A204.1 (cell line): ENCODE results near the gene CYTH3.
"Not testable (repeated sequence)": the region's sequence is repeated elsewhere in the genome, so short reads cannot be mapped to it uniquely, and the experiment has no call there.

Source experiments
- FAIRE-seq: peaks from 2 replicates; lab custom pipeline; 2012; peaks lifted over from hg19 to GRCh38; lab: Jason Lieb, UNC

The CYTH3 gene

DNA sequence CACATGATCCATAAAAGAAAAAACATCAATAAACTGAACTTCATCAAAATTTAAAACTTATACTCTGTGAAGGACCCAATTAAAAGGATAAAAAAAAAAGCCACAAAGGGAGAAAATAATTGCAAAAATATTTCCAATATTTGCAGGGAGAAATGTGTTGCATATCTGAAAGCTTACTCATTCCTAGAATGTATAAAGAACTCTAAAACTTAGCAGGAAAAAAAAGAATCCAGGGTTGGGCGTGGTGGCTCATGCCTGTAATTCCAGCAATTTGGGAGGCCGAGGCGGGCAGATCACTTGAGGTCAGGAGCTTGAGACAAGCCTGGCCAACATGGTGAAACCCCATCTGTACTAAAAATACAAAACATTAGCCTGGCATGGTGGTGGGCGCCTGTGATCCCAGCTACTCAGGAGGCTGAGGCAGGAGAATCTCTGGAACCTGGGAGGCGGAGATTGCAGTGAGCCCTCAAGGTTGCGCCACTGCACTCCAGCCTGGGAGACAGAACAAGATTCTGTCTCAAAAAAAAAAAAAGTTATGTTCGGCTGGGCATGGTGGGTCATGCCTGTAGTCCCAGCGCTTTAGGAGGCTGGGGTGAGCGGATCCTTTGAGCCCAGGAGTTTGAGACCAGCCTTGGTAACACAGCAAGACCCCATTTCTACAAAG is 11.1 kb upstream of the CYTH3 start:
- FAIRE-seq: not testable (repeated sequence)

DNA sequence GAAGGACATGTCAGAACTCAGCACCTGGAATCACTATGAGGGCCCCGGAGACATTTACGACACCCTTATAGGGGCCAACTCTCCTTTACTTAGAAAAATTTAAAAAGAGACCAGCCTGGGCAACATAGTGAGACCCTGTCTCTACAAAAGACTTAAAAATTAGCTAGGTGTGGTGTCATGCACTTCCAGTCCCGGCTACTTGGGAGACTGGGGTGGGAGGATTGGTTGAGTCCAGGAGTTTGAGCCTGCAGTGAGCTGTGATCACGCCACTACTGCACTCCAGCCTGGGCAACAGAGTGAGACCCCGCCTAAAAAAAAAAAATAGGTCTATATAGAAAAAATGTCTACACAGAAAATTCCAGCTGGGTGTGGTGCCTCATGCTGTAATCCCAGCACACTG is 7.5 kb upstream of the CYTH3 start:
- FAIRE-seq: no peak

DNA sequence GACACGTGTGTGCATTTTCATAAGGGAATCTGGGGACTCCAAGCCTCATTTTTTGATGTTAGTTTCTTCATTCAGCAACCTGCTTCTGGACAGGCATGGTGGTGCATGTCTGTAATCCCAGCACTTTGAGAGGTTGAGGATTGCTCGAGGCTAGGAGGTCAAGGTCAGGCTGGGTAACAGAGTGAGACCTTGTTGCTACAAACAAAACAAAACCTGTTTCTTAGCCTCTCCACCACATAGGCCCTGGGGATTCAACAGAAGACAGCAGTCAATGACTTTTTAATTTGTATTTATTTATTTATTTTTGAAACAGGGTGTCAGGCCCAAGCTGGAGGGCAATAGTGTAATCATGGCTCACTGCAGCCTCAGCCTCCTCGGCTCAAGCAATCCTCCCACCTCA is 6.9 kb upstream of the CYTH3 start:
- FAIRE-seq: no peak

DNA sequence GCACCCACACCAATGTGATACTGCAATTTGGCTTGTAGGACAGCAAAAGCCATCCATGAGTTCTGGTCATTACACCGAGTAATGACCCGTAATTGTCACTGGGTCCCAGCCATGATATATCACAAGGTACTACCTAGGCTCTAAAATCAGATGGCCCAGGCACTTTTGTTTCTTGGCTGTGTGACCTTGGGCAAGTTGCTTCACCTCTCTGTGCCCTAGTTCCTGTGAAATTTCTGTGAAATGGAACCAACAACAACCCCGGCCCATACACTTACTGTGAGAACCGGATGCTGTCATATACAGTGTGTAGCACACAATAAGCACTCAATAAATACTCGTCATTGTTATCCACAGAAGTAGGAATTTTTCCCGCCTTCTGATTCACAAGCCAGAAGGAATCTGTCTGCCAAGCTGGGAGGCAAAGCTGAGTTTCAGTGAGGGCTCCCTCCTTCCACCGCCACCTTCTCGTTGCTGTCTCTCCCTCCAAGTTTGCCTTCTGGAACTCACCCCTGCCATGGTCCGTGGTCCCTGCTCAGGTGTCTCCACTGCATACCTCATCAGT is 6.4 kb upstream of the CYTH3 start:
- FAIRE-seq: no peak

DNA sequence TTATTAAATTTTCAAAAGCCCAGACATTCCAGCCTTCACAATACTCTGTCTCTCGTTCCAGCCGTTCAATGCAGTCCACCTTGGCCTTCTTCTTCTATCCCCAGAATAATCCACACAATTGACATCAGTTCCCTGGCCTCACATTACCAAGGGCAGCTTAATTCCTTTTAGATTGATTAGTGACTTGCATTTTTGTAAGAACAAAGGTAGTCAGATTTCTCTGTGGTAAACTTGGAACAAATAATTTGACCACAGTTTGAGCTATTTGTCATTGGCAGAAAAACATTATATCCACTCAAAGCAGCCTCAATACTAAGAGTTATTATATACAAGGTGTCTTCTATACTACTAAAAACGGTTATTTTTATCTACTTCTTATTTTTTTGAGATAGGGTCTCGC is 5.1 kb upstream of the CYTH3 start:
- no peak for FAIRE-seq

DNA sequence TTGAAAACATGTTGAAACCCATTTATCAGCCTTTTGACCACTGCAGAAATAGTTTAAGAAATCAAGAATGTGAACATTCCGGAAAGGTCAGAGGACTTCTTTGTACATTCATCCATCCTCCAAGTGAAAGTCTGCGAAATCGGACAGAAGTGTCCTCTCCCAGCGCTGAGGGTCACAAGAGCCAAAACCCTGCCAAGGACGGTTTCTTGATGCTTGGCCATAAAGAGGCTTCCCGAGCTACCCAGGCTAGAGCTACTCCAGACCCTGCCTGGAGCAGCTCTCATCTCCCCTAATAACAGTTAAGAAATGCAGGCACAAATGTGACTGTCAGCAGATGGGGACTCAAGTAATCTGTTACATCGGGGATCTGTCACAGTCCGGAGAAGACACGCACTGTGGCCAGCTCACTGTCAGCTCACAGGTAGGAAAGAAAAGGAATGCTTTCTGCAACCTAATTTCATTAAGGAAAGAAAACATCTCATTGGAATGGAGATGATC is 4.5 kb upstream of the CYTH3 start:
- no peak for FAIRE-seq

DNA sequence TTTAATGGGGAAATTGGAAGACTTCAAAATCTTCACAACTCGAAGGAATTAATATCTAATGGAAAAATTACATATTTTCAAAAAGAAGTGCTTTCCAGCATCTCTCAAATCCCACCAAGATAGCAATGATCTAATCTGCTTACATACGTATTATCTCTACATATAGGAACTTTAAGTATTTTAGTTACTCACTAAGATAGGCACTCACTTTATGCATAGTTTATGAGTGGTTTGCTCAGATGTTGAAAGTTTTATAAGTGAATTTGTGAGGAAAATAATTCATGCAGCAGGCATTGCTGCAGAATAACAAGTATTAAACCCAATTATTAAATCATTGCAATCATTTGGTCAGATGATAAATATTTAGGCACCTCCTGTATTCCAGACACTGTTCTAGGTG is 2.3 kb upstream of the CYTH3 start:
- FAIRE-seq: no peak

DNA sequence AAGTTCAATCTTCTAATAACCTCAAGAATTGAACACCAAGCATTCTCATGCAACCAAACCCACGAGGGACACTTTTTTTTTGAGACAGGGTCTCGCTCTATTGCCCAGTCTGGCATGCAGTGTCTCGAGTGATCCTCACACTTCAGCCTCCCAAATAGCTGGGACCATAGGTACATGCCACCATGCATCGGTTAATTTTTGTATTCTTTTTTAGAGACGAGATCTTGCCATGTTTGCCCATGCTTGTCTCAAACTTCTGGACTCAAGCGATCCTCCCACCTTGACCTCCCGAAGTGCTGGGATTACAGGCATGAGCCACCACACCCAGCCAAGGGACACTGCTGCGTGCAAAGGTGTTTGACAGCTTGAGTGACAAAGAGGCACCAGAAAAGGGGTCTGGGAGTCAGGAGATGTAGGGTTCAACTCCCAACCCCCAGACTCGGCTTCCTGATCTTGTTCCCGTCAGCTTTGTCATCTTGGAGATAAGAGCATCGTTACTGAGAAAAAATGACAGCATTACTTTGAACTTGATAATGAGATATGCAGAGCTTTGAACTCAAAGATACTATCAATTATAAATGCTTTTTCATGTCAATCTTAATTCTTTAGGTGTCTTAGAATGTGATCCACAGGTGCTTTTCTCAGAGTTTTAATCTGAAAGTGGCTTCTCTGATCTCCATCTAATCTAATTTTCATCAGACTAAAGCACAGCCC is 1.6 kb upstream of the CYTH3 start:
- FAIRE-seq: no peak

DNA sequence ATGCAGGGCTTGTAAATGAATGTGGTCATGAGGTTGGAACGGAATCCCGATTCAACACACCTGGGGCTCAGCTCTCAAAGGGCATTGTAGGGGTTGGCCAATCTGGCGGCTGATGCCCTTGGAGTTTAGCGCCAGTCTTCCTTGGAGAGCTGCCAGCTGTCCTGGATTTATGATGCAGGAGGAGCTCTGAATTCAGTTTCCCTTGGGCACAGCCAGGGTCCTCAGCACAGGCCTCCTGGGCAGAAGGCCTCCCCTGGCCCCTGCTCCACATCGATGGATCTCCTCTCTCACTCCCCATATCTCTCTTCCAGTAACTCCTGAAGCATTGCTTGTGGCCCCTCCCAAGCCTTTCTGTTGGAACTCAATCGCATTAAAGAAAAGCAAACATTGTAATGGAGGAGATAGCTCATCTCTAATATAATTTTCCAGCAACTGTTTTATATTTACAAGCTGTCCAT is 985 bp upstream of the CYTH3 start:
- no peak for FAIRE-seq

DNA sequence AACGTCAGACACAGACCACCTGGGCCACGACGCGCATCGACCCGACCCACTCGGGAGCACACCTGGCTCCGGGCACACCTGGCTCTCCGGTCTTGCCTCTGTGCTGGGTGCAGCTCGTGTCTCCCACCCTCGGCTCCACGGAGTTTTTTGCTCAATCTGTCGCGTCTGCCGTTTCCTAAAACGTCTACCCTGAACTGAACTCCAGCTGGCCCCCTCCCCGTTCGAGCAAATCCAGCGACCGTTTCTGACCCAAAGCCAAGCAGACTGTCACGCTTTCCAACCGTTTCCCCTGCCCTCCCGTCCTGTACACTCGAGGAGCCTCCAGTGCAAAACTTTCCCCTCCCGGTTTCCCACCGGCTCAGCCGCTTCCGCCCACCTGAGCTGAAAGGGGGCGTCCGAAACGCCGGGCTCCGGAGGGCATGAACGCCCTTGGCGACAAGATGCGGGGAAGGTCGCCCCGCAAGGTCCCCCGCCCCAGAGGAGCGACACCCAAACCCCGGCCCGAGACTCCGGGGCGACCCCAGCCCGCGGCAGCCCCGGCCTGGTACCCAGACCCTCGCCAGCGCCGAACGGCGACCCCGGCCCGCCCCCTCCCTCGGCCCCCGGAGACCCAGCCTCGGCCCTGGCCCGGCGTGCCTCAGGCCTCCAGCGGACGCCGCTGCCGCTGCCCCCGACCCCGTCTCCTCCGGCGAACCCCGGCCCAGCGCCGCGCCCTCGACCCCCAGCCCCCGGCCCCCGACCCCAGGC is 557 bp downstream of the CYTH3 start:
- no peak for FAIRE-seq

DNA sequence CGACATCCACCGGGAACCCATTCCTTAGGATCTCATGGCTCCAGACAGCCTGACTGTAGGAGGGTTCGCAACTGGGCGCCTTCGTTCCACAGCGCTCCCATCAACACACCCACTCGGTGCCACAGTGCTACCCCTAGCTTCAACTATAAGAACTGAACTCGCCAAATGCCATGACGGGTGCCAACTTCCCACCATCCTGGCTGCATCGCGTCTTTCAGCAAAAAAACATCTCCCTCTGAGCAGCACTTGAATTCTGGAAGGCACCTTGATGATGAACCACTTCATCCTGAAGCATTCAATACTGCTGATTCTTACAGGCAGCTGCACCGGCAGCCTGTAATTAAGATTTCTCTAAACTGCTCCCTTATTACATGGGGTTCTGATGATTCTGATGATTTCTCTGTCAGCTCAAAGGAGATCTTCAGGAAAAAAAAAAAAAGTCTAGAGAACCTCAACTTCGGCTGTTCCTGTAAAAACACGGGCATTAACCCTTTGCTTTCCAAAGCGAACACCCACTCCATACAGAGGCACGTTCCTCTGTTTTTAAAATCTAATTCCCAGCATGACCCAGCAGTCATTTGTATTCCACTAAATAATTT is 1.3 kb downstream of the CYTH3 start:
- FAIRE-seq: no peak

DNA sequence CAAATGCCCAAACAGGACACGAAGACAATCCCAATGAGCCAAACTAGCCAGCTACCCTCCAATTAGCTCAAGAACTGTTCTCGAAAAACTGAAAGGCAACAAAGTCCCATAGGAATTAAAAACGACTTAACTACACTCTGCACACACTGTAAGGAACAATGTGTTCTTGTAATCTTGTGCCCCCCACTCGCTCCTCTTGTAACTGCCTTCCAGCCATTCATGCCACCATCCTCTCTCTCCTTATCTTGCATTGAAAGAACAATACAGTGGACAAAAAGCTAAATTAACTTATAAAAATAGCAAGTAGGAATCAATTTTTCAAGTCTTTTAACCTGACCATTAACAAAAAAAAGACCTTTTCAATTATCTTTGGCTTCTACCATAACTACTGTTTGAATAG is 2.9 kb downstream of the CYTH3 start:
- no peak for FAIRE-seq

DNA sequence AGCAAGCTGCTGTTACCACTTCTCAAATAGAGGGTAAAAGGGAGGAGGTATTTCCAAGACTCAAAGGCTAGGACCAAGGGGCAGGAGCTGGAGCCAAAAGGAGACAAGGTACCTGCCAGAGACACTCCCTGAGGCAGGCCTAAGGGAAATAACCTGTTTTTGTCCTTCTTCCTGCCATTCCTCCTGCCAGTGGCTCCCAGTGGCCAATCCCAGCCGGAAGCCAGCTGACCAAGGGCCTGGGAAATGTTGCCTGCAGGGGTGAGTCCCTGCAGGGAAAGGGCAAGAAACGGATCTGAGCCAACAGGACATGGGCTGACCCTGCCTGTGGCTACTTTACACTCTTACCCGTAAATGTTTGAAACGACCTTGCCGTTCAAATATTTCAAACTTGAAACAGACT is 3.5 kb downstream of the CYTH3 start:
- no peak for FAIRE-seq

DNA sequence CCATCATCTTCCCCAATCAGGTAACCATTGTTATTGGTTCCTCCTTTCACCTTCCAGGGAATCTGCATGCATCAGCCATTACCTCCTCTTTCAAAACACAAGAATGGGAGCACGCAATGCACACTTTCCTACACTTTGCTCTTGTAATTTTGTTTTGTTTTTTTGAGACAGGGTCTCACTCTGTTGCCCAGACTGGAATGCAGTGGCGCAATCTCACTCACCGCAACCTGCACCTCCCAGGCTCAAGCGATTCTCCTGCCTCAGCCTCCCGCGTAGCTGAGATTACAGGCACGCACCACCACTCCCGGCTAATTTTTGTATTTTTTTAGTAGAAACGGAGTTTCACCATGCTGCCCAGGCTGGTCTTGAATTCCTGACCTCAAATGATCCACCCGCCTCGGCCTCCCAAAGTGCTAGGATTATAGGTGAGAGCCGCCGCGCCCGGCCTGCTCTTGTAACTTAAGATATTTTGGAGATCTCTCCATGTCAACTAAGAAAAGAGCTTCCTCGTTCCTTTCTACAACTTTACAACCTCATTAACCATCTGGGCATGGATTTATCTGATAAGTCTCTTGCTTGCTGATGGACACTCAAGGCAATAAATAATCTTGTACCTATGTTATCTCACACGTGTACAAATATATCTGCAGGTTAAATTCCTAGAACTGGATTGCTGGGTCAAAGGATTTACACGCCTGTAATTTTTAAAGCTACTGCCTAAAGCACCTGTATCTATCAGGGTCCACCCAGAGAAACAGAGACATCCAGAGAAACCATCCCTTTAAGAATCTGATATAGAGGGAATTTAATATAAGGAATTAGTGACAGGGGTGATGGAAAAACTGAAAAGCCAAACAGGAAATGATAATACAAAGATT is 4.2 kb downstream of the CYTH3 start:
- FAIRE-seq: no peak

DNA sequence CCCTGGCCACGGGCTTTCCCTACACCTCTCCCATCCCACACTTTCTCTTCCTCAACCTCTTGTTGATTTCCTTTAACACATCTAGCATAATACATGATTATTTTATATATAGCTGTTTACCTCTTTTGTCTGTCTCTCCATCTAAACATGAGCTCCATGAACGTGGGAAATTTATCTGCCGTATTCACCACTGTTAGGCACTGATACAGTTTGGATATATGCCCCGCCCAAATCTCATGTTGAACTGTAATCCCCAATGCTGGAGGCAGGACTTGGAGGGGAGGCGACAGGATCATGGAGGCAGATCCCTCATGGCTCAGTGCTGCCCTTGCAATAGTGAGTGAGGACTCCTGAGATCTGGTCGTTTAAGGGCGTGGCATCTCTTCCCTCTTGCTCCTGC is 5.7 kb downstream of the CYTH3 start:
- FAIRE-seq: no peak

DNA sequence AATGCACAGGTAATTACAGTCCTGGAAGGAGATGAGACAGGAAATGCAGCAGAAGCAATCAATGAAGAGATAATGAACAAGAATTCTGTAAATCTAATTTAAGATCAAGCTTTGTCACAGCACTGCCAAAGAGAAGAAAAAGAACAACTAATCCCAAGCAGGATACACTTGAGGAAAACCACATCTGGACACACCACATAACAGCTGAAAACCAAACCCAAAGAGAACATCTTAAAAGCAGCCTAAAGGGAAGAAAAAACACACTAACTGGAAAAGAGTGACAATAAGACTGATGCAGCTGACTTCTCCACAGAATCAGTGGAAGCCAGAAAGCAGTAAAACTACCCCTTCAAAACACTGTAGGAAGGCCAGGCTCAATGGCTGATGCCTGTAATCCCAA is 10.2 kb downstream of the CYTH3 start:
- FAIRE-seq: no peak

DNA sequence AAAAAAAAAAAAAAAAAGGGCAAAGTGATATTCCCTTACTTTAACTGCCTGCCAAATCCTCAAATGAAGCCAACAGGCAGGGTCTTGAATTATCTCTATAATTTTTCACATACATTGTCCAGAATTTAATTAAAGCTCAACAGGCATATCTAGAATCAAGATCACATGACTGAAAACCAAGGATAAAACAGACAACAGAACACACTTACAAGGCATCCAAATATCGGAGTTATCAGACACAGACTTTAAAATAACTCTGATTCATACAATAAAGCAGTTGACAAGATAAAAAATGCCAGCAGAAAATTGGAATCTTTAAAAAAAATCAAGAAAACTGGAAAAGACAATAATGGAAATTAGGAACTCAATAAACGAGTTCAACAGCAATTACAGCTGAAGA is 10.7 kb downstream of the CYTH3 start:
- FAIRE-seq: no peak

DNA sequence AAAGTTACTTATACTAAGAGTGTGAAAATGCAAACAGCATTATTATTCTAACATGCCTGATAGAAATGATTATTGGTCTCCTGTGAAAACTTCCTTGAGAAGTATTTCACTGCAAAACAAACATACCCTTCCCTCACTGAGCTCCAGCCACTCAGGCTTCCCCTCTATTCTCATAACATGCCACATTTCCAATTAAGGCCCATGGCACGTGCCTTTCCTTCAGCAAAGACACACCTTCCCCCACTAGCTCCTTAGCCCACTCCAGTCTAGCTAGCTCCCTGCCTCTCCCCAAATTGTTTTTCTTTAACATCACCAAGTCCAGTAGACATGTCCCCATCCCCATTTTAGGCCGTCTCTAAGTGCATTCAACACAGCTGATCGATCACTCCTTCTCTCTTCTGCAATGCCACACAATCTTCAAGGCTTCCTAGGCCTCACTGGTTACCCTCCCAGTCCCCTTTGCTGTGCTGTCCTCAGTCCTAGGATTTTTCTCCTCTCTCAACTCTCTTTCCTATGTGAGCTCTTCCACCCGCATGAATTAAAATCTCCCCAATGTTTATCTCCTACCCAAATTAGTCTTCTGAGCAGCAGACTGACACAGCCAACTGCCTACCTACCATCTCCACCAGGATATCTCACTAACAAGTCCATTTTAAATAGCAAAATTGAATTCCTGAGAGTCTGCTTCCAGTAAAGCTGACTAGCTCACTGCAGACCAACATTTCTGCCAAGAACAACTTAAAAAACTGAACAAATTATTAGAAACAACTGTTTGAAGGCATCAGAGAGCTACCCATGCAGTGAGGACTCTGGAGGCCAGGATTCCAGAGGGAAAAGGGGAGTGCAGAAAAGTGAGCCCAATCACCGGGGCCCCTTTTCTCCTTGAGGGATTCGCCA is 11.9 kb downstream of the CYTH3 start:
- FAIRE-seq: no peak

DNA sequence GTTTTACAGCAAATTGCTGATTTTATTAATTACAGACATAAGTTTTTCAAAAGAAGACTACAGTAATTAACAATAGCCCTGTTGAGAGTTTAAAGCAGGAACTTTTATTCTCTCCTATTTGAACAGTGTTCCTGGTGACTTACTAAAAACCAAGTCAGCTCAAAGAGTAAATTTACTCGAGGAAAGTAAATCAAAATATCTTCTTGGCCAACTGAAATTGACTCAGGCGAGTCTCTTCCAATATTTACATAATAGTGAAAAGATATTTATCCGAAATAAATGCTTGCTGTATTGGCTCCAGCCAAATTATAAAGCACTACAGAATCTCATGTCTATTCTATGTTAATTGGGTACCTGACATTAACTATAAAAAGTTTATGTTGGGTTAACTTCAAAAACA is 13.2 kb downstream of the CYTH3 start:
- FAIRE-seq: no peak

DNA sequence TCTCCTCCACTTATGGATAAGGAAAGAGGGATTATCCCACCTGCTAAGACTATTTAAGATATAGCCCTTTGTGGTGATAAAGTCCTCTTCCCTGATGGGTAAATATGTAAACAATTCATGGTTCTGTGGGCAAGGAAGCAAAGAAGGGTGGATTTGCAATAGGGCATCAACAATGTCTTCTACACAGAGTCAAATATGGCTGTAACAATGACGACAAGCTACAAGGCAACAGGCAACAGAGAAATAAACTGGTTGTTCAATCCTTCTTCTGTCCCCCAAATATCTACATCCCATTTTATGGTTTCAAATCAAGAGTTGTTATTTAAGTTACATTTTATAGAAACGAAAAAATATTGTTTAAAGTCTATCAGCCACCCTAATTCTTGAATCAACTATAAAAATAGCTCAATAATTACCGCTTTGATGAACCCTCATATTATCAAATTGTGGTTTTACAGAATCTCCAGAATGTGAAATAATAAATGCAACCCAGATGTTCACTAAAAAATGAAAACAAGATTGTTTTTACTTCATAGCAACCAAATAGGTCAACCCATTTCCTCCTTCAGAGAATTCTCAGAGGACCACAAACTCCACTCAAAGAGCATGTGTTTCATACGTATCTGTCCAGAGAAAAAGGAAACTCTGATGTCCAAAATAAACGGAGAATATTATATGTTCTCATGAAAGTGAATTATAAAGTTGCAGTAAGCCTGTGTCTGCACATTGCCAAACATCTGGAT is 13.8 kb downstream of the CYTH3 start:
- FAIRE-seq: no peak
